SU-DHL-6 (cell line): ENCODE data around the gene NLGN1.

Experiments
- EZH2phosphoT487 ChIP-seq: fragments of 200-600 bp; sonication (generic), shearing (Covaris generic); conservative IDR thresholded peaks from 2 replicates; pipeline ENCODE4 v1.6.1; 2018; ENCODE audit warnings: mild to moderate bottlenecking, antibody characterized with exemption, low read length, moderate library complexity, mixed read lengths
- TF ChIP-seq, protein P1 (sequence below): fragments of 200-600 bp; sonication (generic); IDR thresholded peaks from one replicate; pipeline ENCODE4 v1.5.1; 2017; ENCODE audit warnings: antibody characterized with exemption, mild to moderate bottlenecking, low read length, moderate library complexity; ENCODE audit not compliant: insufficient read depth, poor library complexity, severe bottlenecking

- TF ChIP-seq, protein P1, sequence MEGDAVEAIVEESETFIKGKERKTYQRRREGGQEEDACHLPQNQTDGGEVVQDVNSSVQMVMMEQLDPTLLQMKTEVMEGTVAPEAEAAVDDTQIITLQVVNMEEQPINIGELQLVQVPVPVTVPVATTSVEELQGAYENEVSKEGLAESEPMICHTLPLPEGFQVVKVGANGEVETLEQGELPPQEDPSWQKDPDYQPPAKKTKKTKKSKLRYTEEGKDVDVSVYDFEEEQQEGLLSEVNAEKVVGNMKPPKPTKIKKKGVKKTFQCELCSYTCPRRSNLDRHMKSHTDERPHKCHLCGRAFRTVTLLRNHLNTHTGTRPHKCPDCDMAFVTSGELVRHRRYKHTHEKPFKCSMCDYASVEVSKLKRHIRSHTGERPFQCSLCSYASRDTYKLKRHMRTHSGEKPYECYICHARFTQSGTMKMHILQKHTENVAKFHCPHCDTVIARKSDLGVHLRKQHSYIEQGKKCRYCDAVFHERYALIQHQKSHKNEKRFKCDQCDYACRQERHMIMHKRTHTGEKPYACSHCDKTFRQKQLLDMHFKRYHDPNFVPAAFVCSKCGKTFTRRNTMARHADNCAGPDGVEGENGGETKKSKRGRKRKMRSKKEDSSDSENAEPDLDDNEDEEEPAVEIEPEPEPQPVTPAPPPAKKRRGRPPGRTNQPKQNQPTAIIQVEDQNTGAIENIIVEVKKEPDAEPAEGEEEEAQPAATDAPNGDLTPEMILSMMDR = no peak
- TF ChIP-seq EZH2phosphoT487 = no peak
These were observed 810.6 kb downstream of the NLGN1 start for GRCh38 chr3:174208161-174208560.
